Peyer's patch (tissue), 4 donors: ENCODE results near the gene CNGA1.
"Not testable (repeated sequence)": the region's sequence is repeated elsewhere in the genome, so short reads cannot be mapped to it uniquely, and the experiment has no call there.

Experiments
- POLR2A ChIP-seq, 2 donors: fragments of 450-650 bp; IDR thresholded peaks; one replicate each; pipeline ENCODE4 v1.5.1; 2017; ENCODE audit warnings: antibody characterized with exemption in 2 of 2, mild to moderate bottlenecking in 2 of 2, moderate library complexity in 2 of 2
- TF ChIP-seq, protein P1 (sequence below), 6 experiments: fragments of 450-650 bp in 4 of 6; fragments of 200-600 bp in 2 of 6; sonication (generic) in 1 of 6; IDR thresholded peaks; one replicate each; pipeline ENCODE4 v1.5.1; 2017 to 2019; ENCODE audit warnings: antibody characterized with exemption in 6 of 6, mild to moderate bottlenecking in 3 of 6, moderate library complexity in 1 of 6

DNA sequence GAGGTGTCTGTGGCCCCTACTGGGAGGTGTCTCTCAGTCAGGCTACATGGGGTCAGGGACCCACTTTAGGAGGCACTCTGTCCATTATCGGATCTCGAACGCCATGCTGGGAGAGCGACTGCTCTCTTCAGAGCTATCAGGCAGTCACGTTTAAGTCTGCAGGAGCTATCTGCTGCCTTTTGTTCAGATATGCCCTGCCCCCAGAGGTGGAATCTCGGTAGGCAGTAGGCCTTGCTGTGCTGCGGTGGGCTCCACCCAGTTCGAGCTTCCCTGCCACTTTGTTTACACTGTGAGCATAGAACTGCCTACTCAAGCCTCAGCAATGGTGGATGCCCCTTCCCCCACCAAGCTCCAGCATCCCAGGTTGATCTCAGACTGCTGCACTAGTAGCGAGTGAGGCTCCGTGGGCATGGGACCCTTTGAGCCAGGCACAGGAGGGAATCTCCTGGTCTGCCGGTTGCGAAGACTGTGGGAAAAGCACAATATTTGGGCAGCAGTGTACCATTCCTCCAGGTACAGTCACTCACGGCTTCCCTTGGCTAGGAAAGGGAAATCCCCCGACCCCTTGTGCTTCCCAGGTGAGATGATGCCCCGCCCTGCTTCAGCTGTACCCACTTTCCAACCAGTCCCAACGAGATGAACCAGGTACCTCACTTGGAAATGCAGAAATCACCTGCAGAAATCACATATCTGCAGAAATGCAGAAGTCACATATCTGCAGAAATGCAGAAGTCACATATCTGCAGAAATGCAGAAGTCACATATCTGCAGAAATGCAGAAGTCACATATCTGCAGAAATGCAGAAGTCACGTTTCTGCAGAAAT, 93.8 kb downstream of the CNGA1 start:
- TF ChIP-seq, protein P1, sequence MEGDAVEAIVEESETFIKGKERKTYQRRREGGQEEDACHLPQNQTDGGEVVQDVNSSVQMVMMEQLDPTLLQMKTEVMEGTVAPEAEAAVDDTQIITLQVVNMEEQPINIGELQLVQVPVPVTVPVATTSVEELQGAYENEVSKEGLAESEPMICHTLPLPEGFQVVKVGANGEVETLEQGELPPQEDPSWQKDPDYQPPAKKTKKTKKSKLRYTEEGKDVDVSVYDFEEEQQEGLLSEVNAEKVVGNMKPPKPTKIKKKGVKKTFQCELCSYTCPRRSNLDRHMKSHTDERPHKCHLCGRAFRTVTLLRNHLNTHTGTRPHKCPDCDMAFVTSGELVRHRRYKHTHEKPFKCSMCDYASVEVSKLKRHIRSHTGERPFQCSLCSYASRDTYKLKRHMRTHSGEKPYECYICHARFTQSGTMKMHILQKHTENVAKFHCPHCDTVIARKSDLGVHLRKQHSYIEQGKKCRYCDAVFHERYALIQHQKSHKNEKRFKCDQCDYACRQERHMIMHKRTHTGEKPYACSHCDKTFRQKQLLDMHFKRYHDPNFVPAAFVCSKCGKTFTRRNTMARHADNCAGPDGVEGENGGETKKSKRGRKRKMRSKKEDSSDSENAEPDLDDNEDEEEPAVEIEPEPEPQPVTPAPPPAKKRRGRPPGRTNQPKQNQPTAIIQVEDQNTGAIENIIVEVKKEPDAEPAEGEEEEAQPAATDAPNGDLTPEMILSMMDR (IDR thresholded peaks at IDR 0.05): not testable (repeated sequence)
- TF ChIP-seq POLR2A (IDR thresholded peaks at IDR 0.05): not testable (repeated sequence)
